ENCODE results near the gene C11orf86. TPM values are rescaled to one million over a fixed set of nuclear protein-coding genes. Genes with fewer than 3 reads are reported as not detected.
A peak's percentile ranks its signal among the peaks of the same experiment; 100 is the strongest.

Gene C11orf86
- total and polyA plus RNA-seq, 2 of the 8 experiments (the other 6 are each of a cell fraction or from before 2014, with no cell fraction given): 0.91 to 0.97 TPM

DNA sequence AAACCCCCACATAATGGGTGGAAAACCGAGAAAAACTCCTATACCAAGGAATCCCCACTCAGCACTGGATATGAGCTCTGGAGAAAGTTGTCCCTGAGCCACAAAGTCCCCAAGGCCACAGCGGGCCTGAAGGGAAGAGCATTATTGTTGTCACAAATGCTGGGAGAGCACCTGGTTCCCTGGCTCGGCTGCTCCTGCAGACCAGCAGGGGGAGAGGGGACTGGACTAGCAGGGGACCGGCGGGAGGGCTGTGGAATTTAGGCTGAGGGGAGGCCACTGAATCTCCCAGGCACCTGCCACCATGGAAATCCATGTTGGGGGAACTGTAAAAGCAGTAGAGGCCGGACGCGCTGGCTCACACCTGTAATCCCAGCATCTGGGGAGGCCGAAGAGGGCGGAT is 24.0 kb upstream of the C11orf86 start (continued):
- TF ChIP-seq CHD7 (IDR thresholded peaks at IDR 0.05; ENCODE audit: insufficient replicate concordance, low read length): no peak
- TF ChIP-seq TEAD4 (IDR thresholded peaks at IDR 0.05; ENCODE audit: low read depth, low read length): peak; percentile 32; the same call in 1 of the 2 replicates
- TF ChIP-seq, protein P1, sequence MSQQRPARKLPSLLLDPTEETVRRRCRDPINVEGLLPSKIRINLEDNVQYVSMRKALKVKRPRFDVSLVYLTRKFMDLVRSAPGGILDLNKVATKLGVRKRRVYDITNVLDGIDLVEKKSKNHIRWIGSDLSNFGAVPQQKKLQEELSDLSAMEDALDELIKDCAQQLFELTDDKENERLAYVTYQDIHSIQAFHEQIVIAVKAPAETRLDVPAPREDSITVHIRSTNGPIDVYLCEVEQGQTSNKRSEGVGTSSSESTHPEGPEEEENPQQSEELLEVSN (IDR thresholded peaks at IDR 0.05): no peak
- TF ChIP-seq EP300 (IDR thresholded peaks at IDR 0.05; ENCODE audit: borderline replicate concordance in 1 of 2, low read depth in 2 of 2, low read length in 2 of 2): no peak
- TF ChIP-seq CEBPB (IDR thresholded peaks at IDR 0.05; ENCODE audit: low read depth, low read length): no peak
- TF ChIP-seq POU5F1 (IDR thresholded peaks at IDR 0.05; ENCODE audit: low read depth, low read length): no peak
- TF ChIP-seq MAFK (IDR thresholded peaks at IDR 0.05; ENCODE audit: low read depth, low read length): no peak
- no peak for TF ChIP-seq CHD1 (IDR thresholded peaks at IDR 0.05; ENCODE audit: low read depth, low read length)
